ENCODE data around the gene ABCA7.

ABCA7 gene

GRCh38 chr19:1041272-1041834, 1.4 kb downstream of the ABCA7 start:
- no peak for DNase-seq

GRCh38 chr19:1041835-1042685, 2.2 kb downstream of the ABCA7 start:
- DNase-seq: peak; percentile 25

- DNase-seq: peak; percentile 73
Measured at GRCh38 chr19:1042689-1043511, 3.0 kb downstream of the ABCA7 start.

- no peak for DNase-seq
Measured at GRCh38 chr19:1045247-1045603, 5.3 kb downstream of the ABCA7 start.

GRCh38 chr19:1046117-1046626, 6.3 kb downstream of the ABCA7 start:
- DNase-seq: no peak

GRCh38 chr19:1046836-1047695, 7.2 kb downstream of the ABCA7 start:
- no peak for DNase-seq

- no peak for DNase-seq
Measured at GRCh38 chr19:1047696-1048147, 7.8 kb downstream of the ABCA7 start.

- no peak for DNase-seq
Measured at GRCh38 chr19:1049106-1049505, 9.2 kb downstream of the ABCA7 start.

GRCh38 chr19:1049800-1050199, 9.9 kb downstream of the ABCA7 start:
- DNase-seq: no peak

- DNase-seq: no peak
Measured at GRCh38 chr19:1050989-1051788, 11.3 kb downstream of the ABCA7 start.

GRCh38 chr19:1051791-1052190, 11.9 kb downstream of the ABCA7 start:
- no peak for DNase-seq

- DNase-seq: no peak
Measured at GRCh38 chr19:1052349-1052975, 12.6 kb downstream of the ABCA7 start.

GRCh38 chr19:1053176-1054101, 13.5 kb downstream of the ABCA7 start:
- no peak for DNase-seq

- no peak for DNase-seq
Measured at GRCh38 chr19:1054102-1055027, 14.5 kb downstream of the ABCA7 start.

- no peak for DNase-seq
Measured at GRCh38 chr19:1055028-1055425, 15.1 kb downstream of the ABCA7 start.

GRCh38 chr19:1055886-1056620, 16.1 kb downstream of the ABCA7 start:
- no peak for DNase-seq

GRCh38 chr19:1057176-1057855, 17.4 kb downstream of the ABCA7 start:
- no peak for DNase-seq

All from NCI-H446 treated with DMSO at 0.1 percent for 48 hours (cell line).